K562 (cell line): ENCODE results near the gene NINJ1. TPM values are rescaled to one million over a fixed set of nuclear protein-coding genes. Genes with fewer than 3 reads are reported as not detected.

Experiments used
- ATAC-seq: fragments of 200-7000 bp; cut with Tn5 transposase; 3 replicates; pipeline ENCODE4 v1.9.1; 2020; ENCODE audit warnings: moderate library complexity
- BruUV-seq: library from RNA; stranded (reverse); fragments of 400-500 nt; replicated peaks from 2 replicates; lab custom pipeline; 2021; lab: Mats Ljungman, UMichigan
- CTCF ChIA-PET: fragments of 300-600 bp; formaldehyde crosslinking; extraction: SDS; loops from one replicate; lab custom pipeline; 2021; ENCODE audit warnings: low intra/inter-chr PET ratio; lab: Yijun Ruan, JAX
- POLR2A ChIA-PET: fragments of 300-600, 350-650 bp; sonication (Branson Sonifier 250); formaldehyde crosslinking; extraction: SDS; loops from one replicate; lab custom pipeline; 2021; ENCODE audit warnings: antibody characterized with exemption, inconsistent platforms; lab: Yijun Ruan, JAX
- DNase-seq, 4 experiments: peaks; one replicate each; pipeline versions ENCODE4 v3.0.0 to v3.0.0-alpha.2; 2011 to 2018; ENCODE audit warnings: low spot score in 3 of 4, mixed read lengths in 3 of 4; ENCODE audit errors: extremely low read depth in 1 of 4
- FAIRE-seq: peaks from 2 replicates; lab custom pipeline; 2011; peaks lifted over from hg19 to GRCh38; lab: Jason Lieb, UNC
- H2AFZ ChIP-seq: 2 replicates; pipeline ENCODE4 v1.6.0; 2011; ENCODE audit warnings: low read depth, low read length, control low read depth, inconsistent platforms
- H3K27ac ChIP-seq: fragments of 200-600 bp; 3 replicates; pipeline ENCODE4 v1.8.0; 2011; ENCODE audit warnings: low read depth, mild to moderate bottlenecking, control low read depth, inconsistent platforms, low read length, moderate library complexity, mixed read lengths; ENCODE audit errors: extremely low read depth
- H3K27me3 ChIP-seq, 2 experiments: fragments of 300-600 bp in 1 of 2; 2 replicates in 1 of 2; 3 replicates in 1 of 2; pipeline versions ENCODE4 v1.6.0 to v1.8.0; 2011; ENCODE audit warnings: inconsistent platforms in 2 of 2, low read length in 2 of 2, mild to moderate bottlenecking in 1 of 2, mixed read lengths in 1 of 2, moderate library complexity in 1 of 2; ENCODE audit not compliant: control insufficient read depth in 2 of 2, insufficient read depth in 2 of 2
- H3K36me3 ChIP-seq: fragments of 300-600 bp; 3 replicates; pipeline ENCODE4 v1.8.0; 2011; ENCODE audit warnings: mild to moderate bottlenecking, low read length, inconsistent platforms; ENCODE audit not compliant: control insufficient read depth, insufficient read depth
- H3K4me1 ChIP-seq, 2 experiments: fragments of 200-600 bp in 1 of 2; replicated peaks in 1 of 2; 2 replicates in 1 of 2; 3 replicates in 1 of 2; pipeline versions ENCODE4 v1.5.1 to v1.8.0; 2011; ENCODE audit warnings: inconsistent platforms in 2 of 2, low read length in 2 of 2, mild to moderate bottlenecking in 1 of 2, mixed read lengths in 1 of 2, moderate library complexity in 1 of 2; ENCODE audit not compliant: control insufficient read depth in 2 of 2, insufficient read depth in 2 of 2
- H3K4me2 ChIP-seq: 2 replicates; pipeline ENCODE4 v1.6.1; 2011; ENCODE audit warnings: low read length, control low read depth, inconsistent platforms, mixed read lengths; ENCODE audit not compliant: insufficient read depth
- H3K4me3 ChIP-seq: fragments of 200-600 bp; sonication (generic), shearing (Covaris generic); 2 replicates; pipeline ENCODE4 v1.5.1; 2016; ENCODE audit warnings: control low read depth, inconsistent platforms
- H3K79me2 ChIP-seq: fragments of 200-600 bp; 3 replicates; pipeline ENCODE4 v1.8.0; 2011; ENCODE audit warnings: low read length, inconsistent platforms; ENCODE audit not compliant: control insufficient read depth, insufficient read depth
- H3K9ac ChIP-seq, 2 experiments: 2 replicates each; pipeline versions ENCODE4 v1.6.0 to v1.6.1; 2011; ENCODE audit warnings: low read depth in 2 of 2, low read length in 2 of 2, control low read depth in 1 of 2, inconsistent platforms in 1 of 2, mild to moderate bottlenecking in 1 of 2, mixed read lengths in 1 of 2; ENCODE audit not compliant: insufficient read depth in 1 of 2
- H3K9me1 ChIP-seq: one replicate; pipeline ENCODE4 v1.6.0; 2011; ENCODE audit warnings: inconsistent platforms, mild to moderate bottlenecking, low read length, moderate library complexity; ENCODE audit not compliant: control insufficient read depth, insufficient read depth
- H3K9me3 ChIP-seq: replicated peaks from 2 replicates; pipeline ENCODE4 v1.5.1; 2011; ENCODE audit warnings: low read depth, low read length, inconsistent platforms; ENCODE audit not compliant: control insufficient read depth, insufficient read depth
- H4K20me1 ChIP-seq: replicated peaks from 2 replicates; pipeline ENCODE4 v1.6.1; 2011; ENCODE audit warnings: low read length, inconsistent platforms, mixed read lengths; ENCODE audit not compliant: control insufficient read depth, insufficient read depth
- C11orf30 ChIP-seq: fragments of 450-650 bp; IDR thresholded peaks from 2 replicates; pipeline ENCODE4 v1.6.1; 2016; ENCODE audit warnings: low read depth, mild to moderate bottlenecking
- CBFB ChIP-seq: sonication (generic); formaldehyde crosslinking; IDR thresholded peaks from 2 replicates; pipeline ENCODE4 v1.4.0; 2020; ENCODE audit warnings: mild to moderate bottlenecking, missing genetic modification reagents
- DNMT1 ChIP-seq: fragments of 450-650 bp; IDR thresholded peaks from 2 replicates; pipeline ENCODE4 v1.6.1; 2016; ENCODE audit warnings: antibody characterized with exemption, mild to moderate bottlenecking
- MYC ChIP-seq, 2 experiments: fragments of 250-450 bp in 1 of 2; sonication (Bioruptor Pico) in 1 of 2; IDR thresholded peaks; 2 replicates each; pipeline versions ENCODE4 v1.5.1 to v1.6.1; 2012 to 2021; ENCODE audit warnings: low read depth in 2 of 2, borderline replicate concordance in 1 of 2, improper control_type of control experiment in 1 of 2, low read length in 1 of 2, mild to moderate bottlenecking in 1 of 2, moderate library complexity in 1 of 2
- NFE2 ChIP-seq: IDR thresholded peaks from 2 replicates; pipeline ENCODE4 v1.6.1; 2014; ENCODE audit warnings: antibody characterized with exemption, low read depth
- ZNF316 ChIP-seq: fragments of 450-650 bp; IDR thresholded peaks from 2 replicates; pipeline ENCODE4 v1.6.1; 2016
- ZNF639 ChIP-seq, 2 experiments: fragments of 200-800 bp in 1 of 2; sonication (Bioruptor generic) in 1 of 2; sonication (generic) in 1 of 2; formaldehyde crosslinking in 1 of 2; IDR thresholded peaks in 1 of 2; conservative IDR thresholded peaks in 1 of 2; 2 replicates each; pipeline versions ENCODE4 v1.5.0 to v1.6.1; 2016 to 2020; ENCODE audit warnings: missing compliant biosample characterization in 1 of 2, missing genetic modification characterization in 1 of 2, missing genetic modification reagents in 1 of 2
- WGBS: fragments of 100-300 bp; shearing (Covaris generic); methylation state at CpG from one replicate; pipeline ENCODE4 v1.1.6; 2016; ENCODE audit warnings: low coverage, mixed read lengths; ENCODE audit not compliant: insufficient coverage; ENCODE audit errors: missing lambda C conversion rate; 5-methylcytosine and 5-hydroxymethylcytosine counted together
- in situ Hi-C: fragments of 300-500 bp; cut with MboI; formaldehyde crosslinking; loops from 4 replicates; pipeline ENCODE4 v1.15.0; 2018; ENCODE audit warnings: inconsistent platforms, mixed read lengths
- intact Hi-C: fragments of 100-400 bp; cut with micrococcal nuclease; formaldehyde crosslinking; loops from 2 replicates; pipeline ENCODE4 v1.14.2; 2022
- polyA plus RNA-seq, 8 experiments: library from polyadenylated mRNA; depleted of rRNA in 4 of 8; stranded (reverse) in 5 of 8; unstranded in 3 of 8; fragments of >200 nt; fragmentation: Nextera tagmentation in 2 of 8; fragmentation: Illumina TruSeq in 1 of 8; extraction: Ambion mirVana in 2 of 8; extraction: Trizol in 1 of 8; gene quantifications; 2 replicates each; pipeline versions ENCODE4 v1.2.1 to v1.2.3, GENCODE V29; 2011 to 2014; ENCODE audit warnings: inconsistent platforms in 1 of 8, missing spikeins in 1 of 8
- total RNA-seq, 7 experiments: library from RNA; depleted of rRNA in 6 of 7; stranded (reverse); fragments of >200 nt in 6 of 7; fragmentation: Illumina TruSeq in 2 of 7; extraction: Trizol in 2 of 7; gene quantifications; 2 replicates each; pipeline versions ENCODE4 v1.2.1 to v1.2.3, GENCODE V29; 2011 to 2021; ENCODE audit warnings: low replicate concordance in 1 of 7
- TF ChIP-seq, protein P1 (sequence below): IDR thresholded peaks from 2 replicates; pipeline ENCODE4 v1.6.1; 2011; ENCODE audit warnings: borderline replicate concordance, low read depth, mild to moderate bottlenecking, moderate library complexity, low read length; ENCODE audit not compliant: insufficient read depth, poor library complexity, severe bottlenecking

NINJ1 gene
- total and polyA plus RNA-seq, 9 of the 15 experiments (the other 6 are each of a cell fraction or from before 2014, with no cell fraction given): 0.13 to 8.4 (median 4.9) TPM

GRCh38 chr9:93089024-93089423 lies 45.0 kb downstream of the NINJ1 start:
- peak overlapping the region; percentile 47; the same call in 1 of the 2 replicates for H2AFZ ChIP-seq
- peak; percentile 42 for FAIRE-seq
- H3K9ac ChIP-seq: no peak overlapping the region; a peak in 1 of 4 replicates
- no peaks in the 10 kb centered on the region for H3K79me2 ChIP-seq
- no peak for ATAC-seq
- no peaks in the 10 kb centered on the region for H3K9me1 ChIP-seq
- H3K27ac ChIP-seq: 0 out of 3 replicates have a peak overlapping the region, but pooled peaks have one; percentile 37
- H3K27me3 ChIP-seq: no peaks in the 10 kb centered on the region
- H3K4me2 ChIP-seq: no peak overlapping the region
- no peak overlapping the region for H3K4me3 ChIP-seq
- no peak for DNase-seq
- POLR2A ChIA-PET: interaction anchor here (0.6 to 0.8 kb wide), 2 partner anchors 28 to 30 kb away, joined by 3 read pairs; no protein-coding TSS in a partner anchor
- peaks cover 7% of the 10 kb centered on the region; the same call in 1 of the 3 replicates for H3K36me3 ChIP-seq
- H4K20me1 ChIP-seq: no peaks in the 10 kb centered on the region
- H3K4me1 ChIP-seq: peaks cover 8 to 21% of the 10 kb centered on the region in 2 experiments
- CTCF ChIA-PET: no interaction called here
- 54% methylated on average over 5 of the region's 5 CpGs for WGBS
- in situ Hi-C loops: no loop called here
- intact Hi-C loops: no loop called here
- peak; percentile 60 for TF ChIP-seq ZNF316
- TF ChIP-seq NFE2: peak; percentile 13; the same call in 1 of the 2 replicates
- TF ChIP-seq C11orf30: peak; percentile 59; the same call in 1 of the 2 replicates
- TF ChIP-seq CBFB (CRISPR knock-in tag): no peak
- BruUV-seq: no TSS peak
- H3K9me3 ChIP-seq: no peaks in the 10 kb centered on the region; the same call in 1 of the 2 replicates

- no peaks in the 10 kb centered on the region for H3K79me2 ChIP-seq
- H3K4me2 ChIP-seq: no peak overlapping the region
- ChIA-PET POLR2A (interaction anchor here (0.8 to 1.2 kb wide), 3 partner anchors 23 to 31 kb away, joined by 3 read pairs; no protein-coding TSS in a partner anchor), CTCF (no interaction called here)
- H3K9ac ChIP-seq: no peak overlapping the region; a peak in 1 of 4 replicates
- TF ChIP-seq, protein P1, sequence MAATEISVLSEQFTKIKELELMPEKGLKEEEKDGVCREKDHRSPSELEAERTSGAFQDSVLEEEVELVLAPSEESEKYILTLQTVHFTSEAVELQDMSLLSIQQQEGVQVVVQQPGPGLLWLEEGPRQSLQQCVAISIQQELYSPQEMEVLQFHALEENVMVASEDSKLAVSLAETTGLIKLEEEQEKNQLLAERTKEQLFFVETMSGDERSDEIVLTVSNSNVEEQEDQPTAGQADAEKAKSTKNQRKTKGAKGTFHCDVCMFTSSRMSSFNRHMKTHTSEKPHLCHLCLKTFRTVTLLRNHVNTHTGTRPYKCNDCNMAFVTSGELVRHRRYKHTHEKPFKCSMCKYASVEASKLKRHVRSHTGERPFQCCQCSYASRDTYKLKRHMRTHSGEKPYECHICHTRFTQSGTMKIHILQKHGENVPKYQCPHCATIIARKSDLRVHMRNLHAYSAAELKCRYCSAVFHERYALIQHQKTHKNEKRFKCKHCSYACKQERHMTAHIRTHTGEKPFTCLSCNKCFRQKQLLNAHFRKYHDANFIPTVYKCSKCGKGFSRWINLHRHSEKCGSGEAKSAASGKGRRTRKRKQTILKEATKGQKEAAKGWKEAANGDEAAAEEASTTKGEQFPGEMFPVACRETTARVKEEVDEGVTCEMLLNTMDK: no peak
- TF ChIP-seq MYC (IDR thresholded peaks at IDR 0.05; ENCODE audit: low read depth, low read length): no peak
- TF ChIP-seq MYC (CRISPR knock-in tag; IDR thresholded peaks at IDR 0.05; ENCODE audit: borderline replicate concordance, low read depth): no peak
- no peak for TF ChIP-seq DNMT1
- TF ChIP-seq ZNF639 (CRISPR knock-in tag; conservative IDR thresholded peaks at IDR 0.05 in 1 of 2, IDR thresholded peaks at IDR 0.05 in 1 of 2): no peak
- TF ChIP-seq, all 486 proteins: peak for 0
- no peak for FAIRE-seq
- no peak for ATAC-seq
- no peaks in the 10 kb centered on the region for H3K9me1 ChIP-seq
- no peaks in the 10 kb centered on the region; the same call in 1 of the 2 replicates for H3K9me3 ChIP-seq
- H4K20me1 ChIP-seq: no peaks in the 10 kb centered on the region
- H3K4me1 ChIP-seq: peaks cover 4 to 17% of the 10 kb centered on the region in 2 experiments
- 48% methylated on average over 4 of the region's 4 CpGs for WGBS
- H3K27ac ChIP-seq: 0 out of 3 replicates have a peak overlapping the region, but pooled peaks have one; percentile 37
- H3K36me3 ChIP-seq: peaks cover 7% of the 10 kb centered on the region; the same call in 1 of the 3 replicates
- H3K4me3 ChIP-seq: no peak overlapping the region
- no peaks in the 10 kb centered on the region for H3K27me3 ChIP-seq
- intact Hi-C loops (no loop called here), in situ Hi-C loops (no loop called here)
- no peak for DNase-seq
- no TSS peak for BruUV-seq
- peak overlapping the region; percentile 47; the same call in 1 of the 2 replicates for H2AFZ ChIP-seq
Measured at GRCh38 chr9:93088656-93089015, 45.4 kb downstream of the NINJ1 start.
